Measurements from ENCODE around the gene SELENOO.
A peak's percentile ranks its signal among the peaks of the same experiment; 100 is the strongest.

The SELENOO gene

GRCh38 chr22:50257451-50258360 is 56.9 kb downstream of the SELENOO start:
- Histone ChIP-seq H2BK120ac (ENCODE audit: low read depth, low read length) (no peak overlapping the region), H2BK5ac (ENCODE audit: low read length) (peak overlapping the region; percentile 82), H3K4ac (ENCODE audit: low read length) (no peak overlapping the region), H3K27me3 (ENCODE audit: control insufficient read depth in 3 of 3, insufficient read depth in 3 of 3, low read depth in 1 of 3, low read length in 3 of 3) (no peaks in the 10 kb centered on the region), H3K36me3 (replicated peaks in 1 of 2; ENCODE audit: control insufficient read depth in 2 of 2, insufficient read depth in 2 of 2, low read length in 2 of 2) (peaks cover 16 to 49% of the 10 kb centered on the region in 2 donors), H2AK5ac (ENCODE audit: low read depth, low read length) (no peak overlapping the region), H3K23ac (ENCODE audit: low read depth, low read length, poor library complexity) (peak overlapping the region; percentile 25), H4K8ac (ENCODE audit: low read depth, low read length) (no peak overlapping the region), H2BK12ac (ENCODE audit: low read length) (no peak overlapping the region), H3K27ac (replicated peaks; ENCODE audit: low read length) (no peak overlapping the region), H3K4me3 (ENCODE audit: low read length in 2 of 2) (no peak overlapping the region), H3K4me2 (ENCODE audit: insufficient read depth, low read length, poor library complexity, severe bottlenecking) (no peak overlapping the region), H3K9ac (ENCODE audit: low read depth, low read length, poor library complexity) (no peak overlapping the region), H3K79me1 (ENCODE audit: low read depth, low read length) (peaks cover 19% of the 10 kb centered on the region), H2BK15ac (ENCODE audit: low read length) (no peak overlapping the region), H3K9me3 (replicated peaks in 1 of 2; ENCODE audit: control insufficient read depth in 2 of 2, insufficient read depth in 1 of 2, low read depth in 1 of 2, low read length in 2 of 2) (no peaks in the 10 kb centered on the region), H3K18ac (ENCODE audit: low read length) (no peak overlapping the region), H3K14ac (ENCODE audit: low read length) (no peak overlapping the region), H2AFZ (ENCODE audit: low read length) (no peak overlapping the region), H3K4me1 (ENCODE audit: control insufficient read depth in 2 of 2, insufficient read depth in 1 of 2, low read depth in 1 of 2, low read length in 2 of 2) (peaks cover 8 to 12% of the 10 kb centered on the region in 2 donors), H4K91ac (ENCODE audit: low read depth, low read length, poor library complexity) (no peak overlapping the region)
- no CpG with 5 or more reads among the region's 31 CpGs for WGBS, 2 donors (ENCODE audit: extremely low coverage in 2 of 2, insufficient read length in 2 of 2, insufficient replicate concordance in 1 of 2)
- DNase-seq (ENCODE audit: low spot score) = no peak

- H3K9me3 ChIP-seq (replicated peaks in 1 of 2; ENCODE audit: control insufficient read depth in 2 of 2, insufficient read depth in 1 of 2, low read depth in 1 of 2, low read length in 2 of 2) = no peaks in the 10 kb centered on the region
- peak overlapping the region; percentile 4 for H3K14ac ChIP-seq (ENCODE audit: low read length)
- H2BK120ac ChIP-seq (ENCODE audit: low read depth, low read length) = peak overlapping the region; percentile 42
- H3K27me3 ChIP-seq (ENCODE audit: control insufficient read depth in 3 of 3, insufficient read depth in 3 of 3, low read depth in 1 of 3, low read length in 3 of 3) = no peaks in the 10 kb centered on the region
- no peak overlapping the region for H3K27ac ChIP-seq (replicated peaks; ENCODE audit: low read length)
- no peak overlapping the region for H2BK5ac ChIP-seq (ENCODE audit: low read length)
- H3K4me1 ChIP-seq (ENCODE audit: control insufficient read depth in 2 of 2, insufficient read depth in 1 of 2, low read depth in 1 of 2, low read length in 2 of 2) = peaks cover 11 to 18% of the 10 kb centered on the region in 2 donors
- H4K8ac ChIP-seq (ENCODE audit: low read depth, low read length) = no peak overlapping the region
- peak overlapping the region; percentile 54 for H2BK15ac ChIP-seq (ENCODE audit: low read length)
- H3K4me2 ChIP-seq (ENCODE audit: insufficient read depth, low read length, poor library complexity, severe bottlenecking) = no peak overlapping the region
- H3K9ac ChIP-seq (ENCODE audit: low read depth, low read length, poor library complexity) = peak overlapping the region; percentile 30
- H4K91ac ChIP-seq (ENCODE audit: low read depth, low read length, poor library complexity) = no peak overlapping the region
- H2AFZ ChIP-seq (ENCODE audit: low read length) = no peak overlapping the region
- H3K4me3 ChIP-seq (ENCODE audit: low read length in 2 of 2) = peak overlapping the region in 1 of 2 donors; percentile 27
- H3K23ac ChIP-seq (ENCODE audit: low read depth, low read length, poor library complexity) = peak overlapping the region; percentile 17
- no peak overlapping the region for H3K4ac ChIP-seq (ENCODE audit: low read length)
- peak overlapping the region; percentile 61 for H2AK5ac ChIP-seq (ENCODE audit: low read depth, low read length)
- DNase-seq (ENCODE audit: low spot score) = no peak
- no CpG with 5 or more reads among the region's 24 CpGs for WGBS, 2 donors (ENCODE audit: extremely low coverage in 2 of 2, insufficient read length in 2 of 2, insufficient replicate concordance in 1 of 2)
- no peak overlapping the region for H2BK12ac ChIP-seq (ENCODE audit: low read length)
- H3K36me3 ChIP-seq (replicated peaks in 1 of 2; ENCODE audit: control insufficient read depth in 2 of 2, insufficient read depth in 2 of 2, low read length in 2 of 2) = peaks cover 11 to 42% of the 10 kb centered on the region in 2 donors
- H3K79me1 ChIP-seq (ENCODE audit: low read depth, low read length) = peaks cover 19% of the 10 kb centered on the region
- no peak overlapping the region for H3K18ac ChIP-seq (ENCODE audit: low read length)
Measured at GRCh38 chr22:50258361-50259292, 57.8 kb downstream of the SELENOO start.

- Histone ChIP-seq H3K27ac (replicated peaks; ENCODE audit: low read length) (no peak overlapping the region), H4K91ac (ENCODE audit: low read depth, low read length, poor library complexity) (no peak overlapping the region), H2BK120ac (ENCODE audit: low read depth, low read length) (peak overlapping the region; percentile 42), H3K18ac (ENCODE audit: low read length) (no peak overlapping the region), H3K27me3 (ENCODE audit: control insufficient read depth in 3 of 3, insufficient read depth in 3 of 3, low read depth in 1 of 3, low read length in 3 of 3) (no peaks in the 10 kb centered on the region), H3K4ac (ENCODE audit: low read length) (no peak overlapping the region), H3K36me3 (replicated peaks in 1 of 2; ENCODE audit: control insufficient read depth in 2 of 2, insufficient read depth in 2 of 2, low read length in 2 of 2) (peaks cover 7 to 41% of the 10 kb centered on the region in 2 donors), H3K9ac (ENCODE audit: low read depth, low read length, poor library complexity) (peak overlapping the region; percentile 30), H2BK5ac (ENCODE audit: low read length) (no peak overlapping the region), H3K4me3 (ENCODE audit: low read length in 2 of 2) (no peak overlapping the region), H2AFZ (ENCODE audit: low read length) (no peak overlapping the region), H4K8ac (ENCODE audit: low read depth, low read length) (peak overlapping the region; percentile 43), H3K79me1 (ENCODE audit: low read depth, low read length) (peaks cover 19% of the 10 kb centered on the region), H3K14ac (ENCODE audit: low read length) (no peak overlapping the region), H3K4me1 (ENCODE audit: control insufficient read depth in 2 of 2, insufficient read depth in 1 of 2, low read depth in 1 of 2, low read length in 2 of 2) (peaks cover 11 to 18% of the 10 kb centered on the region in 2 donors), H2BK15ac (ENCODE audit: low read length) (peak overlapping the region; percentile 54), H3K23ac (ENCODE audit: low read depth, low read length, poor library complexity) (no peak overlapping the region), H2BK12ac (ENCODE audit: low read length) (peak overlapping the region; percentile 49), H3K4me2 (ENCODE audit: insufficient read depth, low read length, poor library complexity, severe bottlenecking) (no peak overlapping the region), H2AK5ac (ENCODE audit: low read depth, low read length) (peak overlapping the region; percentile 61), H3K9me3 (replicated peaks in 1 of 2; ENCODE audit: control insufficient read depth in 2 of 2, insufficient read depth in 1 of 2, low read depth in 1 of 2, low read length in 2 of 2) (no peaks in the 10 kb centered on the region)
- no CpG with 5 or more reads among the region's 15 CpGs for WGBS, 2 donors (ENCODE audit: extremely low coverage in 2 of 2, insufficient read length in 2 of 2, insufficient replicate concordance in 1 of 2)
- DNase-seq (ENCODE audit: low spot score) = no peak
Measured at GRCh38 chr22:50259302-50259701, 58.5 kb downstream of the SELENOO start.

Data from neuronal stem cell (in vitro differentiated cells).